ENCODE data around the gene NFATC2IP. TPM values are rescaled to one million over a fixed set of nuclear protein-coding genes. Genes with fewer than 3 reads are reported as not detected.

Gene NFATC2IP
- total and polyA plus RNA-seq, 10 of the 15 experiments (the other 5 are each of a cell fraction or from before 2014, with no cell fraction given): 12.2 to 93.9 (median 46.9) TPM

GRCh38 chr16:28901862-28902261 lies 48.9 kb upstream of the NFATC2IP start:
- WGBS (ENCODE audit: insufficient coverage, insufficient replicate concordance, low lambda C conversion rate, missing lambda C conversion rate): 82% methylated on average over 13 of the region's 15 CpGs
- no peak for FAIRE-seq
- RAD21 ChIA-PET (ENCODE audit: unreplicated experiment): no interaction called here
- no peak for TF ChIP-seq ZNF384 (IDR thresholded peaks at IDR 0.05; ENCODE audit: borderline replicate concordance, low read depth, low read length)
- no peak for TF ChIP-seq RAD21 (IDR thresholded peaks at IDR 0.05; ENCODE audit: insufficient read depth, low read depth, low read length)
- TF ChIP-seq ZSCAN29 (IDR thresholded peaks at IDR 0.05): no peak
- no peak for TF ChIP-seq TCF12 (IDR thresholded peaks at IDR 0.05; ENCODE audit: low read depth, low read length)
- TF ChIP-seq HSF1 (IDR thresholded peaks at IDR 0.05; ENCODE audit: low read depth, low read length): no peak
- TF ChIP-seq NFXL1 (IDR thresholded peaks at IDR 0.05; ENCODE audit: borderline replicate concordance): no peak
- no peak for TF ChIP-seq SIX5 (IDR thresholded peaks at IDR 0.05; ENCODE audit: low read depth, low read length, severe bottlenecking)
- H3K9me3 ChIP-seq (replicated peaks; ENCODE audit: control insufficient read depth, insufficient read depth, low read length): no peaks in the 10 kb centered on the region
- no peaks in the 10 kb centered on the region for H3K4me1 ChIP-seq (ENCODE audit: control insufficient read depth, insufficient read depth, low read length)
- no peaks in the 10 kb centered on the region for H3K79me2 ChIP-seq (ENCODE audit: control insufficient read depth, insufficient read depth, low read length)
- H3K36me3 ChIP-seq (ENCODE audit: control insufficient read depth in 2 of 2, insufficient read depth in 2 of 2, low read length in 1 of 2): peaks cover 0 to 5% of the 10 kb centered on the region in 2 experiments; a peak in 2 of 4 replicates
- H3K4me3 ChIP-seq: no peak overlapping the region
- H3K9ac ChIP-seq (ENCODE audit: control insufficient read depth, insufficient read depth, low read length): no peak overlapping the region
- H3K4me2 ChIP-seq (ENCODE audit: control insufficient read depth, insufficient read depth): no peak overlapping the region
- DNase-seq (ENCODE audit: low read depth, low spot score): no peak
- ATAC-seq: no peak
- BruUV-seq (replicated peaks): no TSS peak
- POLR2A ChIA-PET: no interaction called here
- H3K27ac ChIP-seq (ENCODE audit: control insufficient read depth, insufficient read depth): no peak overlapping the region
- SMC1A ChIA-PET (ENCODE audit: uncharacterized antibody, unreplicated experiment): no interaction called here
- CTCF ChIA-PET: interaction anchor here (1.2 kb wide), 1 partner anchor 43 kb away, joined by 3 read pairs; no protein-coding TSS in a partner anchor
- no peak overlapping the region for H2AFZ ChIP-seq (ENCODE audit: control insufficient read depth, low read depth, low read length)
- no peaks in the 10 kb centered on the region for H3K27me3 ChIP-seq (replicated peaks in 1 of 2; ENCODE audit: control insufficient read depth in 2 of 2, insufficient read depth in 2 of 2, low read length in 1 of 2)
- H4K20me1 ChIP-seq (ENCODE audit: control insufficient read depth, insufficient read depth): no peaks in the 10 kb centered on the region
- in situ Hi-C loops (cut with MboI): no loop called here
- intact Hi-C loops (cut with micrococcal nuclease; ENCODE audit: unreplicated experiment): no loop called here
